Neutrophil (primary cell): Measurements from ENCODE around the gene CDK10.
"Not testable (repeated sequence)": the region's sequence is repeated elsewhere in the genome, so short reads cannot be mapped to it uniquely, and the experiment has no call there.

Experiments
- H3K27ac ChIP-seq: fragments of 200-600 bp; sonication (generic); 2 replicates; pipeline ENCODE4 v1.5.1; 2016; ENCODE audit warnings: mild to moderate bottlenecking, moderate library complexity
- H3K27me3 ChIP-seq: fragments of 200-600 bp; sonication (generic); 2 replicates; pipeline ENCODE4 v1.6.0; 2016; ENCODE audit warnings: mild to moderate bottlenecking
- H3K36me3 ChIP-seq: fragments of 200-600 bp; sonication (generic); 2 replicates; pipeline ENCODE4 v1.5.1; 2017
- H3K4me1 ChIP-seq, 2 experiments: fragments of 200-600 bp in 1 of 2; sonication (generic) in 1 of 2; 1 replicate in 1 of 2; 2 replicates in 1 of 2; pipeline versions ENCODE4 v1.5.1 to v1.6.1; 2013 to 2016; ENCODE audit warnings: low read depth in 1 of 2, low read length in 1 of 2, mild to moderate bottlenecking in 1 of 2, moderate library complexity in 1 of 2; ENCODE audit not compliant: control insufficient read depth in 1 of 2, insufficient read depth in 1 of 2
- H3K4me3 ChIP-seq, 2 experiments: fragments of 200-600 bp in 1 of 2; sonication (generic) in 1 of 2; 1 replicate in 1 of 2; 2 replicates in 1 of 2; pipeline ENCODE4 v1.5.1; 2013 to 2016; ENCODE audit warnings: low read depth in 1 of 2, low read length in 1 of 2, mild to moderate bottlenecking in 1 of 2, moderate library complexity in 1 of 2
- H3K9me3 ChIP-seq: fragments of 200-600 bp; sonication (generic); 2 replicates; pipeline ENCODE4 v1.5.1; 2016
- CTCF ChIP-seq: fragments of 200-600 bp; sonication (generic); IDR thresholded peaks from 2 replicates; pipeline ENCODE4 v1.5.1; 2016; ENCODE audit warnings: antibody characterized with exemption

Gene CDK10

DNA sequence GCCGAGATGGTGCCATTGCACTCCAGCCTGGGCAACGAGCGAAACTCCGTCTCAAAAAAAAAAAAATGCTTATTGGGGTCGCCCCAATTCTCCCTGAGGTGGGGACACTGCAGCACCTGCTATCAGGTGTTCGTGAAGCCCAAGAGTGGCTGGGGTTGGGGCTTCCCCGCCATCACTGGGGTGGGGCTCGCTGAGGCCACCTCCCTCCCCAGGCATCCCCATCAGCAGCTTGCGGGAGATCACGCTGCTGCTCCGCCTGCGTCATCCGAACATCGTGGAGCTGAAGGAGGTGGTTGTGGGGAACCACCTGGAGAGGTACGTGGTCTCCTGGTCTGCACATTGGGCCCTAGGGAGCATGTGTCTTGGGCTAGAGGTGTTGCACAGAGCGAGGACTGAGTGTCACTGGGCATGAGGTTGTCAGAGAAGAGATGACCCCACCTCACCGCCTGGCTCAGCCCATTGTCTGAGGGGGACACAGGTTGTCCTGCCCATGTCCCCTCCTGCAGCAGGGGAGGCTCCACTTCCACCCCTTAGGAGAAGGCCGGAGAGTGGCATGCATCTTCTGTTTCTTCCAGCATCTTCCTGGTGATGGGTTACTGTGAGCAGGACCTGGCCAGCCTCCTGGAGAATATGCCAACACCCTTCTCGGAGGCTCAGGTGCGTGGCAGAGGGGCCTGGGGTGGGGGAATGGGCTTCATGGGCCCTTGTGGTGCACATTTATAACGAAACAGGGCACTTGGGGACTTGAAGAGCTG is 4.9 kb downstream of the CDK10 start:
- Histone ChIP-seq H3K27ac (no peak overlapping the region), H3K9me3 (no peaks in the 10 kb centered on the region), H3K4me1 (peaks cover 8 to 10% of the 10 kb centered on the region in 2 experiments), H3K36me3 (peaks cover 26% of the 10 kb centered on the region), H3K4me3 (no peak overlapping the region), H3K27me3 (no peaks in the 10 kb centered on the region)
- no peak for TF ChIP-seq CTCF

GRCh38 chr16:89691986-89692569 is 5.6 kb downstream of the CDK10 start:
- TF ChIP-seq CTCF: no peak
- Histone ChIP-seq H3K9me3 (no peaks in the 10 kb centered on the region), H3K4me1 (peaks cover 7 to 8% of the 10 kb centered on the region in 2 experiments), H3K27ac (no peak overlapping the region), H3K36me3 (peaks cover 31% of the 10 kb centered on the region), H3K27me3 (no peaks in the 10 kb centered on the region), H3K4me3 (no peak overlapping the region)

- Histone ChIP-seq H3K4me1 (no peaks in the 10 kb centered on the region), H3K27ac (no peak overlapping the region), H3K4me3 (no peak overlapping the region), H3K36me3 (peaks cover 42% of the 10 kb centered on the region), H3K9me3 (no peaks in the 10 kb centered on the region), H3K27me3 (no peaks in the 10 kb centered on the region)
- no peak for TF ChIP-seq CTCF
Observed at GRCh38 chr16:89693289-89693731, 6.8 kb downstream of the CDK10 start.

DNA sequence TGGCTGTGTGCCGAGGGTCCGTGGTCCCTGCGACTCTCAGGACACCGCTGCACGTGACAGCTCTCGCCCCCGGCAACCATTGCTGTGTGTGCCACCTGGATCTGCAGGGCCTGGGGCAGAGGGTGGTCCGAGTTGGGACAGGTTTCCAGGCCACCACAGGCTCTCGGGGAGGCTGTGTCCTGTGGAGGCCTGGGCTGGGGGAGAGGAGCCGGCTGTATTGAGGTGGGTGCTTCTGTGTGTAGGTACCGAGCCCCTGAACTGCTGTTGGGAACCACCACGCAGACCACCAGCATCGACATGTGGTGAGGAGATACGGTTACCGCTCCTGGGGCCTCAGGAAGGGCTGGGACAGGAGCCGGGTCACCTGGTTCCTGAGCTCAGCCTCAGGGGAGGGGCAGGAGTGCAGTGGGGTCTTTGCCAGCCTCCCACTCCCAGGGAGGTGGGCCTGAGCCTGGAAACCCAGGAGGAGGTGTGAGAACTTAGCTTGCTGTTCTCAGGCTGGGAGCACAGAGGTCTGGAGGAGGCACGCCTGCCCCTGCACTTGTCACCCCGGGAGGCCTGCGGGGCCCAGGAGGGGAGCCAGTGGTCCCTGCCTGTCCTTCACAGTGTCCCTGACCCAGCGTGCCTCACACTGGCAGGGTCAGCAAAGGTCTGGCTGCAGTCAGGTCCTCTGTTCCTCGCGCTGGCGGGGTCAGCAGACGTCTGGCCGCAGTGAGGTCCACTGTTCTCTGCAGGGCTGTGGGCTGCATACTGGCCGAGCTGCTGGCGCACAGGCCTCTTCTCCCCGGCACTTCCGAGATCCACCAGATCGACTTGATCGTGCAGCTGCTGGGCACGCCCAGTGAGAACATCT is 7.7 kb downstream of the CDK10 start:
- Histone ChIP-seq H3K4me3 (no peak overlapping the region), H3K4me1 (no peaks in the 10 kb centered on the region)

DNA sequence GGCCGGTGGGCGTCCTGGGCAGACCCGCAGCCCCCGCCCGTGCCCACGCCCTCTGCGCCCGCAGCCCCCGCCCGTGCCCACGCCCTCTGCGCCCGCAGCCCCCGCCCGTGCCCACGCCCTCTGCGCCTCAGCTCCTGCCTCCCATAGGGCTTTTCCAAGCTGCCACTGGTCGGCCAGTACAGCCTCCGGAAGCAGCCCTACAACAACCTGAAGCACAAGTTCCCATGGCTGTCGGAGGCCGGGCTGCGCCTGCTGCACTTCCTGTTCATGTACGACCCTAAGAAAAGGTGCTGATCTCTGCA is 8.2 kb downstream of the CDK10 start:
- H3K4me3 ChIP-seq, H3K27ac ChIP-seq, H3K9me3 ChIP-seq, H3K4me1 ChIP-seq, H3K27me3 ChIP-seq: not testable (repeated sequence)
- H3K36me3 ChIP-seq: peaks cover 42% of the 10 kb centered on the region

More for the DNA sequence above, 7.7 kb downstream of the CDK10 start:
- Histone ChIP-seq H3K27ac (no peak overlapping the region), H3K9me3 (no peaks in the 10 kb centered on the region), H3K36me3 (peaks cover 42% of the 10 kb centered on the region), H3K27me3 (no peaks in the 10 kb centered on the region)
- TF ChIP-seq CTCF: no peak
